IMR-90 (cell line): Measurements from ENCODE around the gene MICOS13. TPM values are rescaled to one million over a fixed set of nuclear protein-coding genes. Genes with fewer than 3 reads are reported as not detected.

Experiments used
- ATAC-seq: fragments of 200-7000 bp; cut with Tn5 transposase; 2 replicates; pipeline ENCODE4 v1.9.1; 2020; ENCODE audit warnings: low read depth, mild to moderate bottlenecking, moderate library complexity
- BruUV-seq: library from RNA; stranded (reverse); fragments of 400-500 nt; replicated peaks from 2 replicates; lab custom pipeline; 2021; lab: Mats Ljungman, UMichigan
- CTCF ChIA-PET: fragments of 300-600 bp; formaldehyde crosslinking; extraction: SDS; loops from one replicate; lab custom pipeline; 2021; ENCODE audit warnings: antibody characterized with exemption; lab: Yijun Ruan, JAX
- POLR2A ChIA-PET: fragments of 300-600 bp; sonication (Branson Sonifier 250); formaldehyde crosslinking; loops from one replicate; lab custom pipeline; 2022; ENCODE audit warnings: antibody characterized with exemption; ENCODE audit not compliant: unreplicated experiment; lab: Charles Lee
- DNase-seq: peaks from one replicate; pipeline ENCODE4 v3.0.0; 2013
- H2AFZ ChIP-seq: replicated peaks from 2 replicates; pipeline ENCODE3; 2013; ENCODE audit warnings: low read length, mild to moderate bottlenecking; ENCODE audit not compliant: poor library complexity
- H2AK5ac ChIP-seq: 2 replicates; pipeline ENCODE4 v1.6.1; 2013; ENCODE audit warnings: low read depth, low read length, inconsistent platforms
- H2AK9ac ChIP-seq: replicated peaks from 2 replicates; pipeline ENCODE3; 2013; ENCODE audit warnings: mild to moderate bottlenecking, low read depth, low read length, moderate library complexity; ENCODE audit not compliant: poor library complexity
- H2BK120ac ChIP-seq: 2 replicates; pipeline ENCODE4 v1.6.1; 2013; ENCODE audit warnings: low read depth, low read length, inconsistent platforms
- H2BK15ac ChIP-seq: 3 replicates; pipeline ENCODE4 v1.6.1; 2013; ENCODE audit warnings: low read depth, low read length, inconsistent platforms
- H2BK20ac ChIP-seq: 2 replicates; pipeline ENCODE4 v1.6.1; 2013; ENCODE audit warnings: low read depth, mild to moderate bottlenecking, inconsistent platforms, low read length, moderate library complexity
- H2BK5ac ChIP-seq: 2 replicates; pipeline ENCODE4 v1.6.1; 2013; ENCODE audit warnings: mild to moderate bottlenecking, low read depth, low read length, inconsistent platforms; ENCODE audit not compliant: poor library complexity, severe bottlenecking
- H3K14ac ChIP-seq: replicated peaks from 2 replicates; pipeline ENCODE4 v1.6.1; 2013; ENCODE audit warnings: low read depth, low read length, inconsistent platforms
- H3K18ac ChIP-seq: 2 replicates; pipeline ENCODE4 v1.6.1; 2013; ENCODE audit warnings: low read depth, low read length, control low read depth
- H3K23ac ChIP-seq: 2 replicates; pipeline ENCODE4 v1.6.1; 2013; ENCODE audit warnings: low read depth, low read length, inconsistent platforms
- H3K27ac ChIP-seq: 2 replicates; pipeline ENCODE4 v1.5.1; 2013; ENCODE audit warnings: mild to moderate bottlenecking, control low read depth, low read length; ENCODE audit not compliant: insufficient read depth
- H3K27me3 ChIP-seq: 2 replicates; pipeline ENCODE4 v1.6.1; 2013; ENCODE audit warnings: low read length; ENCODE audit not compliant: control insufficient read depth, insufficient read depth
- H3K36me3 ChIP-seq: 2 replicates; pipeline ENCODE4 v1.6.1; 2013; ENCODE audit warnings: low read length, mixed read lengths; ENCODE audit not compliant: control insufficient read depth, insufficient read depth
- H3K4ac ChIP-seq: 2 replicates; pipeline ENCODE4 v1.6.1; 2013; ENCODE audit warnings: low read depth, low read length, inconsistent platforms
- H3K4me1 ChIP-seq: 2 replicates; pipeline ENCODE4 v1.6.1; 2013; ENCODE audit warnings: low read length, mixed read lengths; ENCODE audit not compliant: control insufficient read depth, insufficient read depth
- H3K4me2 ChIP-seq: 2 replicates; pipeline ENCODE4 v1.6.1; 2013; ENCODE audit warnings: low read depth, mild to moderate bottlenecking, control low read depth, low read length, moderate library complexity
- H3K4me3 ChIP-seq: 2 replicates; pipeline ENCODE4 v1.5.1; 2013; ENCODE audit warnings: low read depth, mild to moderate bottlenecking, control low read depth, low read length, moderate library complexity; ENCODE audit not compliant: insufficient read depth
- H3K56ac ChIP-seq: 2 replicates; pipeline ENCODE4 v1.6.1; 2013; ENCODE audit warnings: low read length, inconsistent platforms; ENCODE audit not compliant: insufficient read depth; ENCODE audit errors: extremely low read depth
- H3K79me1 ChIP-seq, 2 experiments: 2 replicates each; pipeline ENCODE4 v1.6.1; 2013; ENCODE audit warnings: low read length in 2 of 2, inconsistent platforms in 1 of 2, low read depth in 1 of 2
- H3K9ac ChIP-seq: 2 replicates; pipeline ENCODE4 v1.6.1; 2013; ENCODE audit warnings: low read depth, low read length, control low read depth
- H3K9me1 ChIP-seq: 2 replicates; pipeline ENCODE4 v1.6.1; 2013; ENCODE audit warnings: low read length, inconsistent platforms; ENCODE audit not compliant: insufficient read depth
- H3K9me3 ChIP-seq: 2 replicates; pipeline ENCODE4 v1.6.1; 2013; ENCODE audit warnings: low read length; ENCODE audit not compliant: control insufficient read depth, insufficient read depth
- H4K20me1 ChIP-seq: 2 replicates; pipeline ENCODE4 v1.6.1; 2013; ENCODE audit warnings: low read length, inconsistent platforms; ENCODE audit not compliant: insufficient read depth
- H4K5ac ChIP-seq: 2 replicates; pipeline ENCODE4 v1.6.1; 2013; ENCODE audit warnings: mild to moderate bottlenecking, low read depth, low read length, control low read depth
- H4K8ac ChIP-seq, 2 experiments: 2 replicates each; pipeline ENCODE4 v1.6.1; 2013; ENCODE audit warnings: low read depth in 2 of 2, low read length in 2 of 2, control low read depth in 1 of 2, inconsistent platforms in 1 of 2
- H4K91ac ChIP-seq: 2 replicates; pipeline ENCODE4 v1.6.1; 2013; ENCODE audit warnings: low read depth, low read length, inconsistent platforms; ENCODE audit not compliant: insufficient read depth
- BHLHE40 ChIP-seq: fragments of 150-350 bp; IDR thresholded peaks from 2 replicates; pipeline ENCODE4 v1.6.1; 2016; ENCODE audit warnings: mild to moderate bottlenecking, low read depth, low read length
- CEBPB ChIP-seq: IDR thresholded peaks from 2 replicates; pipeline ENCODE4 v1.6.1; 2012; ENCODE audit warnings: low read depth, low read length, improper control_type of control experiment
- CHD1 ChIP-seq: IDR thresholded peaks from 2 replicates; pipeline ENCODE4 v1.6.1; 2012; ENCODE audit warnings: low read depth, low read length, improper control_type of control experiment
- CTCF ChIP-seq: conservative IDR thresholded peaks from 2 replicates; pipeline ENCODE4 v1.5.1; 2012; ENCODE audit warnings: mild to moderate bottlenecking, low read depth, low read length, improper control_type of control experiment
- ELK1 ChIP-seq: fragments of 150-350 bp; IDR thresholded peaks from 2 replicates; pipeline ENCODE4 v1.6.1; 2016; ENCODE audit warnings: low read depth, mild to moderate bottlenecking, low read length, moderate library complexity, borderline replicate concordance
- FOS ChIP-seq: fragments of 150-350 bp; IDR thresholded peaks from 2 replicates; pipeline ENCODE4 v1.6.1; 2016; ENCODE audit warnings: low read depth, low read length
- MAFK ChIP-seq: IDR thresholded peaks from 2 replicates; pipeline ENCODE4 v1.6.1; 2012; ENCODE audit warnings: low read depth, low read length, improper control_type of control experiment
- MAZ ChIP-seq: IDR thresholded peaks from 2 replicates; pipeline ENCODE4 v1.6.1; 2012; ENCODE audit warnings: low read depth, mild to moderate bottlenecking, low read length, improper control_type of control experiment, moderate library complexity, borderline replicate concordance
- MXI1 ChIP-seq: IDR thresholded peaks from 2 replicates; pipeline ENCODE4 v1.6.1; 2012; ENCODE audit warnings: low read depth, mild to moderate bottlenecking, low read length, moderate library complexity, borderline replicate concordance
- NFE2L2 ChIP-seq: fragments of 150-350 bp; IDR thresholded peaks from 2 replicates; pipeline ENCODE4 v1.6.1; 2016; ENCODE audit warnings: low read depth, mild to moderate bottlenecking, low read length
- POLR2A ChIP-seq: IDR thresholded peaks from 2 replicates; pipeline ENCODE4 v1.6.1; 2012; ENCODE audit warnings: mild to moderate bottlenecking, low read depth, low read length
- RAD21 ChIP-seq: IDR thresholded peaks from 2 replicates; pipeline ENCODE4 v1.6.1; 2012; ENCODE audit warnings: low read length, improper control_type of control experiment
- RCOR1 ChIP-seq: IDR thresholded peaks from 2 replicates; pipeline ENCODE4 v1.6.1; 2012; ENCODE audit warnings: mild to moderate bottlenecking, low read length, improper control_type of control experiment; ENCODE audit not compliant: insufficient replicate concordance
- SMC3 ChIP-seq: fragments of 150-350 bp; IDR thresholded peaks from 2 replicates; pipeline ENCODE4 v1.6.1; 2016; ENCODE audit warnings: low read depth, mild to moderate bottlenecking, antibody characterized with exemption, low read length, moderate library complexity
- USF2 ChIP-seq: fragments of 150-350 bp; IDR thresholded peaks from 2 replicates; pipeline ENCODE4 v1.6.1; 2017; ENCODE audit warnings: mild to moderate bottlenecking, antibody characterized with exemption, low read length, low read depth
- WGBS, 2 experiments: methylation state at CpG; one replicate each; pipeline versions ENCODE4 v1.1.5 to v1.1.7; 2013; ENCODE audit warnings: missing lambda C conversion rate in 2 of 2; ENCODE audit not compliant: insufficient read length in 1 of 2; ENCODE audit errors: extremely low coverage in 2 of 2; 5-methylcytosine and 5-hydroxymethylcytosine counted together
- dilution Hi-C: fragments of 300-500 bp; cut with HindIII; formaldehyde crosslinking; loops from one replicate; pipeline ENCODE4 v1.14.3; 2018; ENCODE audit warnings: low sequenced_read_pairs; ENCODE audit not compliant: unreplicated experiment
- in situ Hi-C: fragments of 300-500 bp; cut with MboI; formaldehyde crosslinking; loops from 3 replicates; pipeline ENCODE4 v1.14.3; 2019; ENCODE audit warnings: low sequenced_read_pairs, inconsistent platforms, mixed read lengths
- intact Hi-C: fragments of 100-400 bp; cut with micrococcal nuclease; formaldehyde crosslinking; loops from 2 replicates; pipeline ENCODE4 v1.10.0; 2022
- polyA plus RNA-seq, 3 experiments: library from polyadenylated mRNA; depleted of rRNA; stranded (reverse); fragments of >200 nt; gene quantifications; 2 replicates each; pipeline ENCODE4 v1.2.3, GENCODE V29; 2012; ENCODE audit warnings: low replicate concordance in 1 of 3
- total RNA-seq: library from RNA; depleted of rRNA; stranded (reverse); fragments of >200 nt; gene quantifications from 2 replicates; pipeline ENCODE4 v1.2.3, GENCODE V29; 2012

Gene MICOS13
- total and polyA plus RNA-seq, 2 of the 4 experiments (the other 2 are of a cell fraction), result 14.5 to 48.9 TPM

- Histone ChIP-seq H3K4me2 (no peak overlapping the region; the same call in 1 of the 2 replicates), H3K9me1 (peaks cover 9% of the 10 kb centered on the region), H4K8ac (no peak overlapping the region), H3K36me3 (peaks cover 22% of the 10 kb centered on the region), H3K79me1 (peaks cover 8 to 46% of the 10 kb centered on the region in 2 experiments; a peak in 3 of 4 replicates), H2AK5ac (peak overlapping the region; percentile 79; the same call in 1 of the 2 replicates), H2BK20ac (no peak overlapping the region), H3K9ac (peak overlapping the region; percentile 18; the same call in 1 of the 2 replicates), H3K27me3 (no peaks in the 10 kb centered on the region), H4K91ac (no peak overlapping the region), H2AFZ (no peak overlapping the region), H3K27ac (peak overlapping the region; percentile 74; the same call in 1 of the 2 replicates), H3K23ac (0 out of 2 replicates have a peak overlapping the region, but pooled peaks have one; percentile 25), H3K9me3 (no peaks in the 10 kb centered on the region), H4K5ac (no peak overlapping the region), H3K18ac (no peak overlapping the region), H3K4me1 (peaks cover 4% of the 10 kb centered on the region), H2AK9ac (peak overlapping the region; percentile 34), H3K56ac (no peak overlapping the region), H2BK5ac (no peak overlapping the region), H3K4me3 (no peak overlapping the region), H2BK15ac (no peak overlapping the region), H3K4ac (peak overlapping the region; percentile 93; the same call in 1 of the 2 replicates), H2BK120ac (no peak overlapping the region; the same call in 1 of the 2 replicates), H3K14ac (no peak overlapping the region), H4K20me1 (peaks cover 50% of the 10 kb centered on the region)
- intact Hi-C loops, result no loop called here
- BruUV-seq, result no TSS peak
- DNase-seq (no peak), ATAC-seq (no peak)
- WGBS, 2 experiments, result 100% methylated on average over 1 of the region's 8 CpGs; no CpG with 5 or more reads in 1 of the 2 experiments
- POLR2A ChIA-PET, result no interaction called here
- CTCF ChIA-PET, result no interaction called here
- dilution Hi-C loops, result no loop called here
- in situ Hi-C loops, result no loop called here
- TF ChIP-seq CHD1 (no peak), MXI1 (no peak), CTCF (no peak), NFE2L2 (no peak), RCOR1 (no peak), MAFK (no peak), ELK1 (no peak), BHLHE40 (no peak), RAD21 (no peak), CEBPB (no peak), SMC3 (no peak), POLR2A (no peak), FOS (no peak), MAZ (no peak), USF2 (no peak)
These were observed 37.1 kb upstream of the MICOS13 start for GRCh38 chr19:5717215-5717935.
